Transverse colon (tissue), 4 donors: Measurements from ENCODE around the gene CD7. TPM values are rescaled to one million over a fixed set of nuclear protein-coding genes. Genes with fewer than 3 reads are reported as not detected.

Experiments
- DNase-seq: peaks from one replicate; pipeline ENCODE4 v3.0.0-alpha.2; 2019
- H3K27ac ChIP-seq, 4 donors: fragments of 200-600 bp; sonication (generic); 2 replicates each; pipeline ENCODE4 v1.5.1; 2016 to 2018; ENCODE audit warnings: inconsistent platforms in 4 of 4
- H3K27me3 ChIP-seq: fragments of 200-600 bp; sonication (generic); 2 replicates; pipeline ENCODE4 v1.5.1; 2017; ENCODE audit warnings: inconsistent platforms
- H3K36me3 ChIP-seq, 4 donors: fragments of 200-600 bp; sonication (generic); 2 replicates each; pipeline ENCODE4 v1.5.1; 2017 to 2019; ENCODE audit warnings: inconsistent platforms in 4 of 4
- H3K4me1 ChIP-seq, 4 donors: fragments of 200-600 bp; sonication (generic); 2 replicates each; pipeline ENCODE4 v1.5.1; 2017 to 2020; ENCODE audit warnings: inconsistent platforms in 4 of 4
- H3K4me3 ChIP-seq, 4 donors: fragments of 200-600 bp; sonication (generic); 1 replicate in 1 of 4; 2 replicates in 3 of 4; pipeline versions ENCODE4 v1.5.1 to v1.6.1; 2017 to 2019; ENCODE audit warnings: inconsistent platforms in 4 of 4
- H3K9me3 ChIP-seq, 2 donors: fragments of 200-600 bp; sonication (generic); 2 replicates each; pipeline ENCODE4 v1.5.1; 2017 to 2019; ENCODE audit warnings: inconsistent platforms in 2 of 2
- CTCF ChIP-seq, 5 experiments: fragments of 200-600 bp in 3 of 5; fragments of 450-650 bp in 2 of 5; sonication (generic) in 3 of 5; IDR thresholded peaks; 1 replicate in 2 of 5; 2 replicates in 3 of 5; pipeline ENCODE4 v1.5.1; 2016 to 2017; ENCODE audit warnings: antibody characterized with exemption in 5 of 5, inconsistent platforms in 3 of 5, mild to moderate bottlenecking in 2 of 5, moderate library complexity in 1 of 5
- EP300 ChIP-seq: sonication (generic); formaldehyde crosslinking; IDR thresholded peaks from one replicate; pipeline ENCODE4 v1.6.1; 2017; ENCODE audit warnings: antibody characterized with exemption, low read depth
- POLR2A ChIP-seq: fragments of 450-650 bp; IDR thresholded peaks from one replicate; pipeline ENCODE4 v1.6.1; 2016; ENCODE audit warnings: antibody characterized with exemption, mild to moderate bottlenecking, moderate library complexity
- POLR2AphosphoS5 ChIP-seq, 3 donors: sonication (generic); formaldehyde crosslinking; IDR thresholded peaks; one replicate each; pipeline ENCODE4 v1.6.1; 2016; ENCODE audit warnings: antibody characterized with exemption in 3 of 3
- WGBS, 2 donors: methylation state at CpG; one replicate each; pipeline ENCODE4 v1.1.5; 2018; ENCODE audit warnings: low coverage in 1 of 2; 5-methylcytosine and 5-hydroxymethylcytosine counted together
- in situ Hi-C, 4 donors: fragments of 200-750 bp; cut with MboI; loops; one replicate each; pipeline versions ENCODE4 v1.15.0 to v1.15.1; 2017; ENCODE audit warnings: low sequenced_read_pairs in 3 of 4, low pct_ligation_motif_present in 1 of 4, low pct_unique_long_range_greater_than_20kb in 1 of 4
- intact Hi-C: fragments of 100-400 bp; cut with DNase I; formaldehyde crosslinking; loops from one replicate; pipeline ENCODE4 v1.15.1; 2023; ENCODE audit warnings: low total_unique reads
- total RNA-seq, 4 donors: library from RNA; depleted of rRNA; stranded (reverse); fragments of >200 nt; gene quantifications; one replicate each; pipeline ENCODE4 v1.1.0, GENCODE V29; 2016

CD7 gene
- total RNA-seq, 4 donors from 2014 or later: 6.1 to 9.7 (median 7.4) TPM

- Histone ChIP-seq H3K4me3 (no peak overlapping the region), H3K36me3 (no peaks in the 10 kb centered on the region), H3K9me3 (no peaks in the 10 kb centered on the region), H3K4me1 (peaks cover 26 to 76% (median 64%) of the 10 kb centered on the region in 4 donors), H3K27ac (peak overlapping the region; percentile 51 to 82 (median 68)), H3K27me3 (no peaks in the 10 kb centered on the region)
- TF ChIP-seq POLR2A (peak; percentile 4), EP300 (no peak), POLR2AphosphoS5 (IDR thresholded peaks at IDR 0.05) (peak in 2 of 3 donors; percentile 51 to 52), CTCF (IDR thresholded peaks at IDR 0.05) (peak in 1 of 5 experiments; percentile 14)
- peak; percentile 87 for DNase-seq
- intact Hi-C loops (loop anchor here (5.0 kb wide), 1 partner anchor 256 kb away; no protein-coding TSS in a partner anchor), in situ Hi-C loops (loop anchor here in 1 of 4 donors (10.0 kb wide), 1 partner anchor 124 kb away; no protein-coding TSS in a partner anchor)
- WGBS, 2 donors: 46% methylated on average over 25 of the region's 28 CpGs; no CpG with 5 or more reads in 1 of the 2 donors
Measured at GRCh38 chr17:82328141-82328993, 11.0 kb upstream of the CD7 start.

- intact Hi-C loops: loop anchor here (5.0 kb wide), 1 partner anchor 255 kb away; no protein-coding TSS in a partner anchor
Measured at GRCh38 chr17:82327757-82328140, 10.3 kb upstream of the CD7 start.

DNA sequence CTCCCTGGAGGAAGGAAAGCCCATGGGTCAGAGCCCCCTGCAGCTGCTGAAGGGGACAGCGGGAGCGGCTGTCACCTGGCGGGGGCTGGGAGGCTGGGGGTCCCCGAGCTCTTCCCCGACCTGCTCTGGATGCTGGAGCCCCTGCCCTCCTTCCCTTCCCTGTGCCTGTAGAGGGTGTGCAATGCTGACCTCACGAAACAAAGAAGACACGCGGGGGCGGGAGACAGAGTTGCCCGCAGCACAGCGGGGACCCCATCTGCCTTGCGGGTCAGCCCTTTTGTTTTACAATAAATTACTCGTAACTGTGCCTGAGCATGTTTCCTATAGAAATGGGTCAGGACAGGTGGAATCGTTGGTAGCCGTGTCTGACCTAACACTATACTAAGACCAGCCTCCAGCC is 9.9 kb upstream of the CD7 start:
- Histone ChIP-seq H3K27me3 (no peaks in the 10 kb centered on the region), H3K4me3 (no peak overlapping the region), H3K9me3 (no peaks in the 10 kb centered on the region), H3K27ac (no peak overlapping the region), H3K4me1 (peaks cover 20 to 65% (median 53%) of the 10 kb centered on the region in 4 donors), H3K36me3 (no peaks in the 10 kb centered on the region)
- DNase-seq: no peak
- intact Hi-C loops: loop anchor here (5.0 kb wide), 1 partner anchor 255 kb away; no protein-coding TSS in a partner anchor
- in situ Hi-C loops: loop anchor here in 1 of 4 donors (10.0 kb wide), 1 partner anchor 122 kb away; no protein-coding TSS in a partner anchor
- WGBS, 2 donors: 70 to 78% methylated on average over 2 to 15 of the region's 15 CpGs
- TF ChIP-seq CTCF (IDR thresholded peaks at IDR 0.05): no peak
- TF ChIP-seq POLR2A: no peak
- no peak for TF ChIP-seq POLR2AphosphoS5 (IDR thresholded peaks at IDR 0.05)
- TF ChIP-seq EP300: no peak

More at GRCh38 chr17:82327757-82328140, 10.3 kb upstream of the CD7 start:
- DNase-seq: no peak
- Histone ChIP-seq H3K4me3 (no peak overlapping the region), H3K27me3 (no peaks in the 10 kb centered on the region), H3K36me3 (no peaks in the 10 kb centered on the region), H3K9me3 (no peaks in the 10 kb centered on the region), H3K4me1 (peaks cover 25 to 69% (median 58%) of the 10 kb centered on the region in 4 donors), H3K27ac (peak overlapping the region; percentile 15 to 73 (median 60))
- 67% methylated on average over 13 of the region's 16 CpGs; no CpG with 5 or more reads in 1 of the 2 donors for WGBS, 2 donors
- TF ChIP-seq POLR2A: no peak
- no peak for TF ChIP-seq POLR2AphosphoS5 (IDR thresholded peaks at IDR 0.05)
- no peak for TF ChIP-seq EP300
- no peak for TF ChIP-seq CTCF (IDR thresholded peaks at IDR 0.05)
- in situ Hi-C loops: loop anchor here in 1 of 4 donors (10.0 kb wide), 1 partner anchor 123 kb away; no protein-coding TSS in a partner anchor
